ENCODE data around the gene LCE1C. TPM values are rescaled to one million over a fixed set of nuclear protein-coding genes. Genes with fewer than 3 reads are reported as not detected.

LCE1C gene
- total and polyA plus RNA-seq, 2 of the 8 experiments (the other 6 are each of a cell fraction or from before 2014, with no cell fraction given): not detected

GRCh38 chr1:152836870-152837269 is 30.4 kb upstream of the LCE1C start:
- H3K14ac ChIP-seq (ENCODE audit: insufficient read length): no peak overlapping the region

More at GRCh38 chr1:152836870-152837269, 30.4 kb upstream of the LCE1C start:
- Histone ChIP-seq H3K79me2 (ENCODE audit: control insufficient read depth in 1 of 2, insufficient read depth in 2 of 2, low read length in 2 of 2) (no peaks in the 10 kb centered on the region), H2BK20ac (ENCODE audit: low read length) (no peak overlapping the region), H2BK15ac (ENCODE audit: low read length) (no peak overlapping the region), H4K91ac (replicated peaks; ENCODE audit: insufficient read length, low read length) (no peak overlapping the region), H4K8ac (ENCODE audit: extremely low read depth, insufficient read depth, low read length) (no peak overlapping the region), H3K18ac (ENCODE audit: extremely low read depth, low read length) (no peak overlapping the region), H3K79me1 (ENCODE audit: low read depth, low read length) (no peaks in the 10 kb centered on the region), H3K27me3 (replicated peaks in 1 of 4; ENCODE audit: control insufficient read depth in 3 of 4, extremely low read depth in 1 of 4, insufficient read depth in 3 of 4, low read length in 3 of 4) (no peaks in the 10 kb centered on the region), H4K5ac (ENCODE audit: insufficient read length, low read depth, low read length) (no peak overlapping the region), H3K56ac (replicated peaks; ENCODE audit: insufficient read length, low read depth, low read length) (no peak overlapping the region), H2BK5ac (ENCODE audit: low read depth, low read length) (no peak overlapping the region), H3K23me2 (ENCODE audit: low read depth, low read length) (no peaks in the 10 kb centered on the region), H3K4me3 (ENCODE audit: extremely low read depth in 1 of 4, insufficient read depth in 2 of 4, low read depth in 3 of 4, low read length in 4 of 4) (no peak overlapping the region), H4K20me1 (replicated peaks in 1 of 2; ENCODE audit: control insufficient read depth in 1 of 2, insufficient read depth in 2 of 2, low read length in 2 of 2) (no peaks in the 10 kb centered on the region), H2BK12ac (ENCODE audit: low read depth, low read length) (no peak overlapping the region), H3K4me1 (replicated peaks in 1 of 4; ENCODE audit: control insufficient read depth in 3 of 4, insufficient read depth in 4 of 4, low read length in 3 of 4) (no peaks in the 10 kb centered on the region), H3K4me2 (ENCODE audit: insufficient read depth in 1 of 2, low read depth in 2 of 2, low read length in 2 of 2) (no peak overlapping the region), H3K27ac (ENCODE audit: low read depth, low read length) (no peak overlapping the region), H3K4ac (replicated peaks; ENCODE audit: insufficient read length, low read depth, low read length) (no peak overlapping the region), H2AFZ (ENCODE audit: low read length) (no peak overlapping the region), H3K9ac (replicated peaks in 1 of 4; ENCODE audit: extremely low read depth in 1 of 4, low read depth in 3 of 4, low read length in 3 of 4) (no peak overlapping the region), H2BK120ac (replicated peaks; ENCODE audit: low read depth, low read length) (no peak overlapping the region), H3K23ac (ENCODE audit: insufficient read length) (no peak overlapping the region), H2AK5ac (ENCODE audit: low read depth, low read length) (no peak overlapping the region), H3K36me3 (ENCODE audit: control insufficient read depth in 2 of 4, insufficient read depth in 4 of 4, low read length in 3 of 4) (no peaks in the 10 kb centered on the region), H3K9me3 (ENCODE audit: insufficient read depth in 2 of 2, low read depth in 1 of 2, low read length in 1 of 2) (peaks cover 37 to 42% of the 10 kb centered on the region in 2 experiments)
- CTCF ChIA-PET (ENCODE audit: partially characterized antibody): no interaction called here
- DNase-seq (ENCODE audit: low read depth in 1 of 2, low spot score in 2 of 2): no peak
- 39% methylated on average over 2 of the region's 2 CpGs; no CpG with 5 or more reads in 1 of the 2 experiments for WGBS, 2 experiments (ENCODE audit: extremely low coverage in 1 of 2, insufficient coverage in 1 of 2, insufficient read length in 1 of 2, insufficient replicate concordance in 2 of 2, low coverage in 1 of 2, low lambda C conversion rate in 2 of 2, missing lambda C conversion rate in 1 of 2)
- no peak for FAIRE-seq
- POLR2A ChIA-PET (ENCODE audit: partially characterized antibody): no interaction called here
- no peak for TF ChIP-seq USF2 (IDR thresholded peaks at IDR 0.05; ENCODE audit: low read length)
- TF ChIP-seq BCL11A (IDR thresholded peaks at IDR 0.05; ENCODE audit: low read depth in 2 of 2, low read length in 2 of 2): no peak
- no peak for TF ChIP-seq NANOG (IDR thresholded peaks at IDR 0.05; ENCODE audit: insufficient read depth, low read depth, low read length, poor library complexity, severe bottlenecking)
